ENCODE results near the gene SHPK.

Gene SHPK, protein sequence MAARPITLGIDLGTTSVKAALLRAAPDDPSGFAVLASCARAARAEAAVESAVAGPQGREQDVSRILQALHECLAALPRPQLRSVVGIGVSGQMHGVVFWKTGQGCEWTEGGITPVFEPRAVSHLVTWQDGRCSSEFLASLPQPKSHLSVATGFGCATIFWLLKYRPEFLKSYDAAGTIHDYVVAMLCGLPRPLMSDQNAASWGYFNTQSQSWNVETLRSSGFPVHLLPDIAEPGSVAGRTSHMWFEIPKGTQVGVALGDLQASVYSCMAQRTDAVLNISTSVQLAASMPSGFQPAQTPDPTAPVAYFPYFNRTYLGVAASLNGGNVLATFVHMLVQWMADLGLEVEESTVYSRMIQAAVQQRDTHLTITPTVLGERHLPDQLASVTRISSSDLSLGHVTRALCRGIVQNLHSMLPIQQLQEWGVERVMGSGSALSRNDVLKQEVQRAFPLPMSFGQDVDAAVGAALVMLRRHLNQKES

DNA sequence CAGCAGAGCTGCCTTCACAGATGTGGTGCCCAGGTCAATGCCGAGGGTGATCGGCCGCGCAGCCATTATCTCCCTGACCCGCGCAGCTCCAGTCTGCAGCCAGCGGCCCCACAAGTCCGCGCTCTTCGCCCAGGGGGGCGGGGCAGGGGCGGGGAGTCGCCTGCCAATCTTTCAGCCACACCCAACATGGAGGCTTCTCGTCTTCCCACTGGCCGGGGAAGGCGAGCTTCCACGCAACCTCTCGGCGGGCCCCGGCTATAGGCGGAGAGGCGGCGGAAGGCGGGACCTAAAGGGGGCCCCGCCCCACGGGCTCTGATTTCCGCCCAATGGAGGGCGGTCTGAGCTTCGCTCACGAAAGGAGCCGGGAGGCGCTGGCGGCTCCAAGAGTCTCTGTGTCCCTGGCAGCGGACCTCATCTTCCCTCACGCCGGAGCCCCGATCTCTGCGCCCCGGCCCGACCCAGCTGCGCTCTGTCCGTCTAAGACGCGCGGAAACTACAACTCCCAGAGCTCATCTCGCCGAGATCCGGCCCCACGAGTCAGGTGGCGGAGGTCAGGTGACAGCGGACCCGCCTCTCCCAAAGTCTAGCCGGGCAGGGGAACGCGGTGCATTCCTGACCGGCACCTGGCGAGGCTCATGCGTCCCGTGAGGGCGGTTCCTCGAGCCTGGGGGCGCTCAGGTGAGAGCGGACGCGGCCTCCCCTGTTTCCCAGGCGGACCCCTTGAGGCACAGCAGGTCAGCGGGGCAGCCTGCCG lies at the start of gene SHPK, which contains the start of gene CTNS:
Gene SHPK (minus strand): TSS at position 97 of the 754 bp plus-strand sequence. CDS start 31 bp downstream, at position 66.
Gene CTNS (plus strand): TSS at position 607 of the 754 bp plus-strand sequence. CDS start 3,447 bp downstream, outside the sequence.
- DNase-seq, result peak; percentile 97

- DNase-seq, result no peak
Observed at GRCh38 chr17:3685174-3685573, 49.1 kb upstream of the SHPK start.

DNA sequence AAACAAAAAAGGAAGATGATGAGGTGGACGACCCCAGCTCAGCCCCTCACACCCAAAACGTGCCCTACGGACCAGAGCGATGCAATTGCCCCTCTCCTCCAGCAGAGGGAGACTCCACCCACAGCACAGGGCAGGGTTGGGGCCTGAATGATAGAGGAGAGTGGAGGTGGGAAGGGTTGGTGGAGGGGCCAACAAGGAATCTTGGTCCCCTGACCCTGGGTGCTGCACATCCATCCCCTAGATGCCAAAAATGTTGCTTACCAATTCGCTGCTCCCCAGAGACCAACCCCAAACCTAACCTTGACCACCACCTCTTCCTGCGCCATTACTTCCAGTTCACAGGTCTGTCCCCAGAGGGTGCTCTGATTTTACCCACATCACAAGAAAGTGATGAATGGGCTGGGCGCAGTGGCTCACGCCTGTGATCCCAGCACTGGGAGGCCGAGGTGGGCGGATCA lies 47.0 kb upstream of the SHPK start:
- peak in 1 of 2 donors; percentile 69 for DNase-seq

DNA sequence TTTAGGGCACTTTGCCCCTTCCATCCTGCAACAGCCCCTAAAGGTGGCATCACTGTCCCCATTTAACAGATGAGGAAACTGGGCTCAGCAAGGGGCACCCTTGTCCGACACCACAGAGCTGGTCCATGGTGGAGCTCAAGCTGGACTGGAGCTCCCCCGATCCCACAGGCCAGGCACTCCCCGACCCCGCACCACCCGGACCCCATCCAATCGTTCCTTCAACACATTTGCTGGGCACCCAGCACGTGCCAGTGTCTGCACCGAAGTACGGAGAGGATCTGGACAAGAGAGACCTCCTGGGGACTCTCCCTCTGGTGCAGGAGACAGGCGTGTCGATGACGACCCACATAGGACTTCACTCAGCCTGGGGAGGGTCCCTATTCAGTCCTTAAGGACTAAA lies 46.0 kb upstream of the SHPK start:
- no peak for DNase-seq

GRCh38 chr17:3681565-3681964 lies 45.5 kb upstream of the SHPK start:
- DNase-seq, result no peak

DNA sequence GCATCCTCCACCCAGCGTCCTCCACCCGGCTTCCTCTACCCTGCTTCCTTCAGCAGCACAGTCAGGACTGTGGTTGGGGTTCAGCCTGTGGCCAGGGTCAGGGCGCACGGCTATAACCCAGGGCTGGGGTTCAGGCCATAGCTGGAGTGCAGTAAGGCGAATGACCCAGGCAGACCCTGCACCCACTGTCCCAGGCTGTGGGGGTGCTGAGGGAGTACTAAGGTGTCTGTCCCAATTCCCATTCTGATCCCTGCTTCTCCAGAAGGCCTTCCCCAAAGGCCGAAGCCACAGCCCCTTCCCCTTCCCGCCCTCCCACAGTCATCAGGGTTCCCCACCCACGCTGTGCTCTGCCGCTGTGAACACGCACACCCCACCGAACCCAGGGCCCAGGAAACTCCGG lies 45.0 kb upstream of the SHPK start:
- DNase-seq, result no peak

GRCh38 chr17:3679531-3680126 lies 43.6 kb upstream of the SHPK start:
- no peak for DNase-seq

DNA sequence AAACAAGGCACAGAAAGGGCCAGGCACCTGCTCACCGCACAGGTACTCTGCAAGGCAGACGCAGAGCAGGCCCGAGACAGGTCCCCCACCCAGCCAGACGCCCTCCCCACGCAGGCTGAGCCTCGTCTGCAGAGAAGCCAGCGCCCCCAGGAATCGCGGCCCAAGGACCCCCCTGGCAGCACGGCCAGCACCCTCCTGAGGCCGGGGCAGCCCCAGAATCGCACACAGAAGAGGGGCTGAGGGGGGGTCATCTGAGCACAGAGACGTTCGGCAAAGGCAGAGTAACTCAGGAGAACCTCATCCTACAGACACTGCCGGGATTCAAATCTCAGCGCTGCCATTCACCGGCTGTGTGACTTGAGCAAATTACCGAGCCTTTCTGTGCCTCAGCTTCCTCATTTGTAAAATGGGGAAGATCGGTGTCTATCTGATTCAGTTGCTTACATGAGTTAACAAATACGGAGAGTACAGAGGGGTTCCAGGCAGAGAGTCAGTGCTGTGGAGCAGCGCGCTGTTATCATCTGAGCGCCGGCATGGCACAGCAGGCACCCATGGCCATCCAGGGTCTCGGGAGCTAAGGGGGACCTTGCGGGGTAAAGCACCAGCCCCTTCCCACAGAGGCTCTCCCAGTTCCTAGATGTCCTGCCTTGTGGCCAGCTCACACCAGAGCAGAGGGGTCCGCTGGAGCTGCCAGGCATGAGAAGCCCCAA lies 42.9 kb upstream of the SHPK start:
- peak; percentile 35 to 46 for DNase-seq

GRCh38 chr17:3678095-3678820 lies 42.2 kb upstream of the SHPK start:
- DNase-seq, result no peak

GRCh38 chr17:3675886-3676285 lies 39.8 kb upstream of the SHPK start:
- DNase-seq, result no peak

GRCh38 chr17:3672571-3672970 lies 36.5 kb upstream of the SHPK start:
- no peak for DNase-seq

DNA sequence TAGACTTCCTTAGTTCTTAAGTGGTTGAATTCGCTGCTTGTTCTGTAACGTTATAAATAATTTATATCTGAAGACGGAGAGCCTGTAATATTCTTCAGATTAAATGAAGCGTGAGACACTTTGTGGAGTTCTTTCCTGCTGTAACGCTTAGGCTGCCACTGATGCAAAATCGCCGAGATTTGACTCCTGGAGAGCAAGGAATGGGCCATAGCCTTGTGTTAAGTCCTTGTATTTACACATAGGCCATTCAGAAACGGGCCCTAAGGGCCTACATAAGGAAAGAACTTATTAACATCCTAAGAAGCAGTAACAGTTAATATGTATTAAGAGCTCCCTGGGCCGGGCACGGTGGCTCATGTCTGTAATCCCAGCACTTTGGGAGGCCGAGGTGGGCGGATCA lies 33.5 kb upstream of the SHPK start:
- no peak for DNase-seq

DNA sequence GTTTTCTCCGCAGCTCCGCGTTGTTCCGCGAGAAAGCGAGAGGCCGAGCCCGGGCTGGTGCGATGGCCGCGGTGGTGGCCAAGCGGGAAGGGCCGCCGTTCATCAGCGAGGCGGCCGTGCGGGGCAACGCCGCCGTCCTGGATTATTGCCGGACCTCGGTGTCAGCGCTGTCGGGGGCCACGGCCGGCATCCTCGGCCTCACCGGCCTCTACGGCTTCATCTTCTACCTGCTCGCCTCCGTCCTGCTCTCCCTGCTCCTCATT lies 33.0 kb upstream of the SHPK start:
- no peak for DNase-seq

DNA sequence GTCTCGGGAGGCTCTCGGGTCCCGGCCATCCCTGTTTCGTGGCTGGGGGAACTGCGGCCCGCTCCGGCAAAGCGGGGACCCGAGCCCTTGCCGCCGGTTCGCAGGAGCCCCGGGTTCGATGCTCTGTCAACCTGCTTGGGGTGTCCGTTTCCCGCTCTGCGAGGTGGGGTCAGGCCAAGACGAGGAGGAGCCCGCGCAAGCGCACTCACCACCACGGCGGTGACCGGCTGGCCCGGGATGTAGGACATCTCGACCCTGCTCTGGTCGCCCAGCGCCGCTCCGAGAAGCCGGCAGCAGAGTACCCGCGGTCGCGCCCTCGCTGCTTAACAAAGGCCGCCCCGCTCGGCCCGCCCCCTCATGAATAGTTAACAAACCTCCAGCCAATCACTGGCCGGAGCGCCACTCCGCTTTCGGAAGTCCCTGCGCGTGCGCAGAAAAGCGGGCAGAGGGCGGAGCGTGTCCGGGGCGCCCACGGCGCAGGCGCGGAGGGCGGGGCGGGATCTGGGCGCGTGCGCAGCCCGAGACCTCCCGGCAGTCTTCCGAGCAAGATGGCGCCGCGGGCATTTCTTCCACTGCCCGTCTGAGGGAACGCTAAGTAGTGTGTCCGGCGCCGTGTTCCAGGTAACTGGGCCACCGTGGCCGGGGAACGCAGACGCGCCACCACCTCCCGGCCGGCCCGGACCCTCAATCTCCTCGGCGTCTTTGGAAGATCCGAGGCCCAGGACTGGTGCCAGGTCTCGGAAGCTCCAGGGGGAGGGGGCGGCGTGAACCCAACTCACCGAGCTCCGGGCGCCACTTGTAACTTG lies 32.4 kb upstream of the SHPK start, which contains the start of the genes EMC6 and TAX1BP3:
Gene EMC6 (plus strand): TSS at position 534 of the 806 bp plus-strand sequence. CDS start 335 bp downstream, outside the sequence.
Gene TAX1BP3 (minus strand): TSS at position 300 of the 806 bp plus-strand sequence. CDS start 52 bp downstream, at position 248.
- DNase-seq, result peak; percentile 98 to 100

GRCh38 chr17:3667366-3668278 lies 31.6 kb upstream of the SHPK start:
- DNase-seq, result peak; percentile 35 to 66

DNA sequence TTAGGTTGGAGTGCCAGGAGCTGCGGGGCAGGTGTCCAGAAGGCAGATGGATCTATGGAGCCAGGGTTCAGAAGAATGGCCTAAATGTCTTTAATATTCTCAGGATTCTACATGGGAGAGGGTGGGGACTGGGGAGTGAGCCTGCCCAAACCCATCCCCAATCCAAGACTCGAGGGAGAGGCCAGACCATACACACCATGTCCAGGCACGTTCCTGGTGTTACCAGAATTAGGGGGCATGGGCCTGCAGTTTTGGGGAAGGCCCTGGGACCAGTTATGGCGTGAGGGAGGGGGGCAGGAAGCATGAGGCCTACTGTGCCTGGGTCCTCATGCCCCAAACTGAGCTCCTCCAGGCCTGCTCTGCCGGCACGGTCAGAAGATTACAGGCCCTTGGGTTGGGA lies 30.5 kb upstream of the SHPK start:
- no peak for DNase-seq

GRCh38 chr17:3665834-3666233 lies 29.8 kb upstream of the SHPK start:
- no peak for DNase-seq

DNA sequence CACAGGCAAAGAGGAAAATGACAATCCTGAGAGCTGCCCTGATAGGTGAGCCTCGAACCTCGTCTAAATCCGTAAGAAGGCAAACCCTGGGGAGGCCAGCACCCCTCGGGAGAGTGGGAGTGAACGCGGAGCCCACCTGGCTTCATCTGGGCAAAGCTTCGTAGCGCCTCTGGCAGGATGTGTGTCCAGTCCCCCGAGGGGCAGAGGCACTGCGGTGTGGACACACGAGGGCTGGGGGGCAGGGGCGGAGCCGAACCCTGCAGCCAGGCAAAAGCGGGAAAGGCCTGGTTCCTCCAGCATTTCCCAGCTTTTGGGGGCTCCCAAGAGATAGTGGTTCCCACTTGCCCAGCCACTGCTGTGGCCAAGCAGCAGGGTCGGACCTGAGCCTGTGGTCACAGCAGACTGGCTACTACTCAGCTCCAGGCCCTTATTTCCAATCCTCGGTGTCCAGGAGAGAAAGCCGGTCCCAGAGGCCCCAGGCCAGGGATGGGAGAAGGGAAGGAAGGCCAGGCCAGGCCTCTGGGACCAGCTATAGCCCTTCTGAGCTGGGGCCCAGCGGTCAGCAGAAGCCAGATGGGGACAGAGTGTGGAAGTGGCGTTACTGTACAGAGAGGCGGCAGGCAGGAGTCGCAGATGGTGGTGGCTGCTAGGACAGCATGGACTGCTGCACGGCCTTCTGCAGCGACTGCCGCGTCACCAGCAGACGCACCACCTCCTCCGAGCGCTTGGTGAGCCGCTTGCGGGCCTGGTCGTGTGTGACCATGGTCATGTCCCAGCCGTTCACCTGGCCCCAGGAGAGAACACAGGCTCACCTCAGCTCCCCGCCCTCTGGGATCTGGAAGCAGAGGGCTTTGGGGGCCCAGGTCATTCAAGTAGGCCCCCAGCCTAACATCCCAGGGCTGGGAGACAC lies 27.3 kb upstream of the SHPK start:
- DNase-seq, result no peak

Data from inflammatory macrophage treated with lipopolysaccharide for 1 hour (primary cell).